Endothelial cell of umbilical vein (primary cell): ENCODE measurements around the gene TRPM8. TPM values are rescaled to one million over a fixed set of nuclear protein-coding genes. Genes with fewer than 3 reads are reported as not detected.
A peak's percentile ranks its signal among the peaks of the same experiment; 100 is the strongest.

ENCODE experiments used
- BruUV-seq: library from RNA; stranded (reverse); fragments of 400-500 nt; replicated peaks from 2 replicates; lab custom pipeline; 2021; lab: Mats Ljungman, UMichigan
- CTCF ChIA-PET: fragments of 300-600, 350-600 bp; sonication (Branson Sonifier 250); formaldehyde crosslinking; loops from one replicate; lab custom pipeline; 2021; ENCODE audit warnings: antibody characterized with exemption, inconsistent platforms; lab: Charles Lee
- POLR2A ChIA-PET: fragments of 300-600, 350-600 bp; sonication (Branson Sonifier 250); formaldehyde crosslinking; loops from one replicate; lab custom pipeline; 2021; ENCODE audit warnings: antibody characterized with exemption, inconsistent platforms; lab: Charles Lee
- DNase-seq: peaks from one replicate; pipeline ENCODE4 v3.0.0-alpha.2; 2011; ENCODE audit warnings: low read depth, low spot score
- FAIRE-seq: peaks from 2 replicates; lab custom pipeline; 2011; peaks lifted over from hg19 to GRCh38; lab: Jason Lieb, UNC
- H2AFZ ChIP-seq: 2 replicates; pipeline ENCODE4 v1.6.0; 2012; ENCODE audit warnings: low read depth, low read length, control low read depth, inconsistent platforms
- H3K27ac ChIP-seq: 2 replicates; pipeline ENCODE4 v1.5.1; 2011; ENCODE audit warnings: low read depth, mild to moderate bottlenecking, control low read depth, low read length, moderate library complexity; ENCODE audit not compliant: insufficient read depth
- H3K27me3 ChIP-seq, 2 experiments: 2 replicates each; pipeline versions ENCODE4 v1.6.0 to v1.6.1; 2011; ENCODE audit warnings: low read length in 2 of 2, mixed read lengths in 1 of 2; ENCODE audit not compliant: control insufficient read depth in 2 of 2, insufficient read depth in 2 of 2
- H3K36me3 ChIP-seq, 2 experiments: 2 replicates in 1 of 2; 3 replicates in 1 of 2; pipeline ENCODE4 v1.5.1; 2011; ENCODE audit warnings: low read length in 2 of 2, mild to moderate bottlenecking in 1 of 2, moderate library complexity in 1 of 2; ENCODE audit not compliant: control insufficient read depth in 2 of 2, insufficient read depth in 2 of 2; ENCODE audit errors: extremely low read depth in 1 of 2
- H3K4me1 ChIP-seq: 3 replicates; pipeline ENCODE4 v1.5.1; 2011; ENCODE audit warnings: mild to moderate bottlenecking, low read length; ENCODE audit not compliant: control insufficient read depth, insufficient read depth; ENCODE audit errors: extremely low read depth
- H3K4me2 ChIP-seq: 2 replicates; pipeline ENCODE4 v1.6.1; 2011; ENCODE audit warnings: low read length, control low read depth, mixed read lengths; ENCODE audit not compliant: insufficient read depth
- H3K4me3 ChIP-seq, 3 experiments: fragments of 200-600 bp in 1 of 3; sonication (generic), shearing (Covaris generic) in 1 of 3; replicated peaks in 1 of 3; 2 replicates each; pipeline ENCODE4 v1.5.1; 2011 to 2016; ENCODE audit warnings: control low read depth in 3 of 3, low read length in 3 of 3, mild to moderate bottlenecking in 2 of 3, inconsistent platforms in 1 of 3, low read depth in 1 of 3, moderate library complexity in 1 of 3; ENCODE audit not compliant: insufficient read depth in 1 of 3
- H3K79me2 ChIP-seq: 2 replicates; pipeline ENCODE4 v1.6.0; 2012; ENCODE audit warnings: low read length, inconsistent platforms; ENCODE audit not compliant: control insufficient read depth, insufficient read depth
- H3K9ac ChIP-seq: replicated peaks from 2 replicates; pipeline ENCODE3; 2011; ENCODE audit warnings: low read length, control low read depth; ENCODE audit not compliant: insufficient read depth; ENCODE audit errors: extremely low read depth
- H3K9me1 ChIP-seq: replicated peaks from 3 replicates; pipeline ENCODE4 v1.6.0; 2011; ENCODE audit warnings: mild to moderate bottlenecking, low read length; ENCODE audit not compliant: control insufficient read depth, insufficient read depth; ENCODE audit errors: extremely low read depth
- H3K9me3 ChIP-seq: replicated peaks from 2 replicates; pipeline ENCODE4 v1.5.1; 2012; ENCODE audit warnings: low read length, inconsistent platforms; ENCODE audit not compliant: control insufficient read depth, insufficient read depth
- H4K20me1 ChIP-seq: replicated peaks from 2 replicates; pipeline ENCODE3; 2011; ENCODE audit warnings: mild to moderate bottlenecking, low read length; ENCODE audit not compliant: control insufficient read depth, insufficient read depth; ENCODE audit errors: extremely low read depth
- EZH2 ChIP-seq: IDR thresholded peaks from 2 replicates; pipeline ENCODE4 v1.6.1; 2012; ENCODE audit warnings: borderline replicate concordance, low read depth, mild to moderate bottlenecking, moderate library complexity, low read length, inconsistent platforms; ENCODE audit not compliant: severe bottlenecking
- FOS ChIP-seq: IDR thresholded peaks from 2 replicates; pipeline ENCODE4 v1.6.1; 2011; ENCODE audit warnings: mild to moderate bottlenecking, low read length, moderate library complexity, borderline replicate concordance; ENCODE audit not compliant: insufficient read depth
- GATA2 ChIP-seq: IDR thresholded peaks from 2 replicates; pipeline ENCODE4 v1.7.0; 2011; ENCODE audit warnings: low read depth, mild to moderate bottlenecking, moderate library complexity, mixed read lengths, low read length; ENCODE audit not compliant: insufficient read length, insufficient read depth
- JUN ChIP-seq: IDR thresholded peaks from 2 replicates; pipeline ENCODE4 v1.6.1; 2011; ENCODE audit warnings: borderline replicate concordance, low read depth; ENCODE audit not compliant: insufficient read length, insufficient read depth
- MYC ChIP-seq: IDR thresholded peaks from one replicate; pipeline ENCODE4 v1.6.1; 2011; ENCODE audit warnings: mild to moderate bottlenecking, low read depth, low read length
- POLR2A ChIP-seq: IDR thresholded peaks from 2 replicates; pipeline ENCODE4 v1.6.1; 2012; ENCODE audit warnings: low read depth, mild to moderate bottlenecking, control low read depth, low read length
- POLR2AphosphoS5 ChIP-seq: IDR thresholded peaks from 2 replicates; pipeline ENCODE4 v1.6.1; 2012; ENCODE audit warnings: low read depth, mild to moderate bottlenecking, control low read depth, low read length, moderate library complexity; ENCODE audit not compliant: insufficient read depth
- dilution Hi-C: fragments of 300-500 bp; cut with MboI; formaldehyde crosslinking; loops from one replicate; pipeline ENCODE4 v1.15.0; 2019; ENCODE audit warnings: low sequenced_read_pairs; ENCODE audit not compliant: extremely low pct_ligation_motif_present
- intact Hi-C: fragments of 100-400 bp; cut with micrococcal nuclease; formaldehyde crosslinking; loops from one replicate; pipeline ENCODE4 v1.10.0; 2022
- polyA plus RNA-seq, 4 experiments: library from polyadenylated mRNA; depleted of rRNA in 3 of 4; stranded (reverse) in 3 of 4; unstranded in 1 of 4; fragments of >200 nt; gene quantifications; 2 replicates each; pipeline versions ENCODE4 v1.2.1 to v1.2.3, GENCODE V29; 2011 to 2012; ENCODE audit warnings: missing spikeins in 1 of 4
- total RNA-seq: library from RNA; stranded (reverse); gene quantifications from 2 replicates; pipeline ENCODE4 v1.2.3, GENCODE V29; 2021
- TF ChIP-seq, protein P1 (sequence below): IDR thresholded peaks from 2 replicates; pipeline ENCODE4 v1.6.1; 2011; ENCODE audit not compliant: insufficient read depth, insufficient read length
- TF ChIP-seq, protein P2 (sequence below), 2 donors: IDR thresholded peaks; 1 replicate in 1 of 2; 2 replicates in 1 of 2; pipeline ENCODE4 v1.5.1; 2011; ENCODE audit warnings: low read length in 2 of 2, mild to moderate bottlenecking in 2 of 2, moderate library complexity in 2 of 2, control low read depth in 1 of 2, inconsistent platforms in 1 of 2, low read depth in 1 of 2; ENCODE audit not compliant: insufficient read depth in 1 of 2; ENCODE audit errors: extremely low read depth in 1 of 2

TRPM8 gene
- total and polyA plus RNA-seq, 2 donors (not counting 3 experiments of a cell fraction or from before 2014, with no cell fraction given): not detected

DNA sequence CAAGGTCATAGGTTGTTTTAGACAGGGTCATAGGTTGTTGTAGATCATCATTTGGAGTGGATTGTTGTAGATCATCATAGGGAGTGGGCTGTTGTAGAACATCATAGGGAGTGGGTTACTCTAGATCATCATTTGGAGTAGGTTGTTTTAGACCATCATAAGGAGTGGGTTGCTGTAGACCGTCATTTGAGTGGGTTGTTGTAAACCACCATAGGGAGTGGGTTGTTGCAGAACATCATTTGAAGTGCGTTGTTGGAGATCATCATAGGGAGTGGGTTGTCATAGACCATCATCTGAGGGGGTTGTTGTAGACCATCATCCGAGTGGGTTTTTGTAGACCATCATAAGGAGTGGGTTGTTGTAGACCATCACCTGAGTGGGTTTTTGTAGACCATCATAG is 9.5 kb upstream of the TRPM8 start:
- intact Hi-C loops: no loop called here
- dilution Hi-C loops: no loop called here
- DNase-seq: no peak
- Histone ChIP-seq H4K20me1 (no peaks in the 10 kb centered on the region), H3K79me2 (no peaks in the 10 kb centered on the region), H3K36me3 (no peaks in the 10 kb centered on the region), H3K27ac (no peak overlapping the region), H3K27me3 (no peaks in the 10 kb centered on the region), H3K9ac (no peak overlapping the region), H3K4me3 (no peak overlapping the region), H3K4me1 (no peaks in the 10 kb centered on the region), H2AFZ (no peak overlapping the region), H3K9me3 (no peaks in the 10 kb centered on the region), H3K9me1 (no peaks in the 10 kb centered on the region), H3K4me2 (no peak overlapping the region)
- TF ChIP-seq, protein P1, sequence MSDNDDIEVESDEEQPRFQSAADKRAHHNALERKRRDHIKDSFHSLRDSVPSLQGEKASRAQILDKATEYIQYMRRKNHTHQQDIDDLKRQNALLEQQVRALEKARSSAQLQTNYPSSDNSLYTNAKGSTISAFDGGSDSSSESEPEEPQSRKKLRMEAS: no peak
- no peak for TF ChIP-seq GATA2
- TF ChIP-seq POLR2A: no peak
- TF ChIP-seq MYC: no peak
- TF ChIP-seq FOS: no peak
- TF ChIP-seq EZH2: no peak
- no peak for TF ChIP-seq JUN
- CTCF ChIA-PET: interaction anchor here (1.4 kb wide), 1 partner anchor 9 kb away, joined by 3 read pairs; no protein-coding TSS in a partner anchor
- no TSS peak for BruUV-seq
- FAIRE-seq: no peak
- POLR2A ChIA-PET: no interaction called here

DNA sequence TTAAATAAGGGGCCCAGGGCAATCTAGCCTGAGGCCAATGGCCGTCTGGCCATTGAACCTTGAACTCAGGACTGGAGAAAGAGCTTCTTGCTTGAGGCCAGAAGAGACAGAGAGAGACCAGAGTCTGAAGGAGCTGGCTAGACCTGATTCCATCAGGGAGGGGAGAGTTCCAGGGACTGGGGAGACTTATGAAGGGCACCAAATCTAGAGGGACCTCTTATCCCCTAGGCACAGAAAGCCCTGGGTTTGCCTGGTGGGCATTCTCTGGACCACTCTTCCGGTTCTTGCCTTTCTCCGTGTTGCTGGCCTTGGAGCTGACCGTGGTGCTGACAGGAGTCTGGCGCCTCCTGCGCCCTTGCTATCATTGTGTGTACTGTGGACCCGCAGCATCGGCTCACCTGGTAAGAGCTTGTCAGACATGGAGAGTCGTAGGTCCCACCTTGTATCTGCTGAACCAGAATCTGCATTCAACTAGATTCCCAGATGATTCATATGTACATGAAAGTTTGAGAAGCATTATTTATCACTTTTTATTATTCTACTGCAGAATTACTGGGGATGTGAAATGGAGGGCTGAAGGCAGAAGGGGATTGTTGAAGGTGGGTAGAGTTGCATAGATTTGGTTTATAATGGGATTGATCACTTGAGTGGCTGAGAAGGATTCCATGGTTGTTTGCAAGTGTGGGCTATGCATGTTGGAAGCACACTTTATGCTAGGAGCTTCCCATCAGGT is 4.3 kb upstream of the TRPM8 start:
- Histone ChIP-seq H3K27me3 (peaks cover 0 to 4% of the 10 kb centered on the region in 2 experiments), H3K4me1 (no peaks in the 10 kb centered on the region), H3K79me2 (no peaks in the 10 kb centered on the region), H3K27ac (no peak overlapping the region), H3K9ac (no peak overlapping the region), H3K4me3 (no peak overlapping the region), H3K36me3 (no peaks in the 10 kb centered on the region), H4K20me1 (no peaks in the 10 kb centered on the region), H3K9me1 (no peaks in the 10 kb centered on the region), H2AFZ (no peak overlapping the region), H3K9me3 (no peaks in the 10 kb centered on the region), H3K4me2 (no peak overlapping the region)
- FAIRE-seq: peak; percentile 66
- no peak for TF ChIP-seq EZH2
- no peak for TF ChIP-seq POLR2AphosphoS5
- no peak for TF ChIP-seq POLR2A
- no peak for TF ChIP-seq JUN
- no peak for TF ChIP-seq GATA2
- no peak for TF ChIP-seq FOS
- TF ChIP-seq, protein P2, sequence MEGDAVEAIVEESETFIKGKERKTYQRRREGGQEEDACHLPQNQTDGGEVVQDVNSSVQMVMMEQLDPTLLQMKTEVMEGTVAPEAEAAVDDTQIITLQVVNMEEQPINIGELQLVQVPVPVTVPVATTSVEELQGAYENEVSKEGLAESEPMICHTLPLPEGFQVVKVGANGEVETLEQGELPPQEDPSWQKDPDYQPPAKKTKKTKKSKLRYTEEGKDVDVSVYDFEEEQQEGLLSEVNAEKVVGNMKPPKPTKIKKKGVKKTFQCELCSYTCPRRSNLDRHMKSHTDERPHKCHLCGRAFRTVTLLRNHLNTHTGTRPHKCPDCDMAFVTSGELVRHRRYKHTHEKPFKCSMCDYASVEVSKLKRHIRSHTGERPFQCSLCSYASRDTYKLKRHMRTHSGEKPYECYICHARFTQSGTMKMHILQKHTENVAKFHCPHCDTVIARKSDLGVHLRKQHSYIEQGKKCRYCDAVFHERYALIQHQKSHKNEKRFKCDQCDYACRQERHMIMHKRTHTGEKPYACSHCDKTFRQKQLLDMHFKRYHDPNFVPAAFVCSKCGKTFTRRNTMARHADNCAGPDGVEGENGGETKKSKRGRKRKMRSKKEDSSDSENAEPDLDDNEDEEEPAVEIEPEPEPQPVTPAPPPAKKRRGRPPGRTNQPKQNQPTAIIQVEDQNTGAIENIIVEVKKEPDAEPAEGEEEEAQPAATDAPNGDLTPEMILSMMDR (IDR thresholded peaks at IDR 0.05; ENCODE audit: extremely low read depth in 1 of 2, insufficient read depth in 1 of 2, low read depth in 1 of 2, low read length in 2 of 2): no peak
- TF ChIP-seq, protein P1: no peak
- TF ChIP-seq MYC: no peak
- POLR2A ChIA-PET: no interaction called here
- dilution Hi-C loops: no loop called here
- CTCF ChIA-PET: interaction anchor here (1.1 to 1.2 kb wide), 2 partner anchors 9 to 16 kb away, joined by 3 to 6 read pairs; no protein-coding TSS in a partner anchor
- intact Hi-C loops: no loop called here
- peak; percentile 39 for DNase-seq
- BruUV-seq: no TSS peak
